K562 (cell line): ENCODE data around the gene PDE8A. TPM values are rescaled to one million over a fixed set of nuclear protein-coding genes. Genes with fewer than 3 reads are reported as not detected.

Experiments used
- CC2D1A ChIP-seq: fragments of 450-650 bp; IDR thresholded peaks from 2 replicates; pipeline ENCODE4 v1.6.1; 2017; ENCODE audit warnings: mild to moderate bottlenecking
- DDX20 ChIP-seq: fragments of 450-650 bp; IDR thresholded peaks from 2 replicates; pipeline ENCODE4 v1.6.1; 2016; ENCODE audit warnings: missing genetic modification characterization, low read depth, mild to moderate bottlenecking, missing compliant biosample characterization, moderate library complexity
- FOXA3 ChIP-seq, 2 experiments: fragments of 450-650 bp in 1 of 2; sonication (generic) in 1 of 2; formaldehyde crosslinking; IDR thresholded peaks in 1 of 2; conservative IDR thresholded peaks in 1 of 2; 2 replicates each; pipeline versions ENCODE4 v1.4.0 to v1.8.0; 2020 to 2022; ENCODE audit warnings: mild to moderate bottlenecking in 2 of 2, missing genetic modification reagents in 1 of 2
- SIRT6 ChIP-seq: IDR thresholded peaks from one replicate; pipeline ENCODE4 v1.6.1; 2012; ENCODE audit warnings: low read depth, mild to moderate bottlenecking, control low read depth, inconsistent platforms, low read length, moderate library complexity
- ZKSCAN3 ChIP-seq: fragments of 250-450 bp; sonication (Bioruptor Pico); IDR thresholded peaks from 2 replicates; pipeline ENCODE4 v1.4.0; 2020
- ZNF165 ChIP-seq: fragments of 250-450 bp; sonication (Bioruptor Pico); IDR thresholded peaks from 2 replicates; pipeline ENCODE4 v1.4.0; 2020; ENCODE audit warnings: borderline replicate concordance
- polyA plus RNA-seq, 8 experiments: library from polyadenylated mRNA; depleted of rRNA in 4 of 8; stranded (reverse) in 5 of 8; unstranded in 3 of 8; fragments of >200 nt; fragmentation: Nextera tagmentation in 2 of 8; fragmentation: Illumina TruSeq in 1 of 8; extraction: Ambion mirVana in 2 of 8; extraction: Trizol in 1 of 8; gene quantifications; 2 replicates each; pipeline versions ENCODE4 v1.2.1 to v1.2.3, GENCODE V29; 2011 to 2014; ENCODE audit warnings: inconsistent platforms in 1 of 8, missing spikeins in 1 of 8
- total RNA-seq, 7 experiments: library from RNA; depleted of rRNA in 6 of 7; stranded (reverse); fragments of >200 nt in 6 of 7; fragmentation: Illumina TruSeq in 2 of 7; extraction: Trizol in 2 of 7; gene quantifications; 2 replicates each; pipeline versions ENCODE4 v1.2.1 to v1.2.3, GENCODE V29; 2011 to 2021; ENCODE audit warnings: low replicate concordance in 1 of 7
- TF ChIP-seq, protein P1 (sequence below), 2 experiments: fragments of 150-350 bp in 1 of 2; IDR thresholded peaks; 2 replicates each; pipeline ENCODE4 v1.6.1; 2012 to 2016; ENCODE audit warnings: low read depth in 2 of 2, low read length in 2 of 2, mild to moderate bottlenecking in 1 of 2, moderate library complexity in 1 of 2
- TF ChIP-seq, protein P2 (sequence below): fragments of 200-800 bp; sonication (Bioruptor generic); IDR thresholded peaks from 2 replicates; pipeline ENCODE4 v1.6.1; 2016; ENCODE audit warnings: missing genetic modification characterization, missing compliant biosample characterization
- TF ChIP-seq, protein P3 (sequence below): fragments of 450-650 bp; IDR thresholded peaks from 2 replicates; pipeline ENCODE4 v1.6.1; 2017; ENCODE audit warnings: antibody characterized with exemption, mild to moderate bottlenecking
- TF ChIP-seq, protein P4 (sequence below), 2 experiments: fragments of 200-800 bp in 1 of 2; sonication (Bioruptor generic) in 1 of 2; sonication (generic) in 1 of 2; formaldehyde crosslinking in 1 of 2; IDR thresholded peaks in 1 of 2; conservative IDR thresholded peaks in 1 of 2; 2 replicates each; pipeline versions ENCODE4 v1.5.0 to v1.6.1; 2016 to 2020; ENCODE audit warnings: missing compliant biosample characterization in 1 of 2, missing genetic modification characterization in 1 of 2, missing genetic modification reagents in 1 of 2

Gene PDE8A
- total and polyA plus RNA-seq, 9 of the 15 experiments (the other 6 are each of a cell fraction or from before 2014, with no cell fraction given): 5.9 to 40.3 (median 19.8) TPM

DNA sequence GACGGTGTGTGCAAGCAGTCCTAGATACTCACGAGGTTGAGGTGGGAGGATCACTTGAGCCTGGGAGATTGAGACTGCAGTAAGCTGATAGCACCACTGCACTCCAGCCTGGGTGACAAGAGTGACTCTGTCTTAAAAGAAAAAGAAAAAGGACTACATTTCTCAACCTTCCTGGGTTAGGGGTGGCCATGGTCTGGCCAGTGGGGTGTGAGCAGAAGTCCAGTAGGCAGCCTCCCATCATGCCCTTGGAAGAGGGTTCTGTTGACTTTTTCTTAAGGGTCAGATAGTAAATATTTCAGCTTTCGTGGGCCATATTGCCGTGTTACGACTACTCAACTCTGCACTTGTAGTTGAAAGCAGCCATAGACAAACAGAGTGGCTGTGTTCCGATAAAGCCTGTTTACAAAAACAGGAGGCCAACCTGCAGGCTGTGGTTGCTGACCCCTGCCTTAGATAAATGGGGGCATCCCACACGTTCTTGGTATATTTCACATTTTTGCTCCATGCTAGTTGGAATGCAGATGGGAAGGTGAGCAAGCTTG, 31.0 kb upstream of the PDE8A start (continued):
- TF ChIP-seq, protein P1, sequence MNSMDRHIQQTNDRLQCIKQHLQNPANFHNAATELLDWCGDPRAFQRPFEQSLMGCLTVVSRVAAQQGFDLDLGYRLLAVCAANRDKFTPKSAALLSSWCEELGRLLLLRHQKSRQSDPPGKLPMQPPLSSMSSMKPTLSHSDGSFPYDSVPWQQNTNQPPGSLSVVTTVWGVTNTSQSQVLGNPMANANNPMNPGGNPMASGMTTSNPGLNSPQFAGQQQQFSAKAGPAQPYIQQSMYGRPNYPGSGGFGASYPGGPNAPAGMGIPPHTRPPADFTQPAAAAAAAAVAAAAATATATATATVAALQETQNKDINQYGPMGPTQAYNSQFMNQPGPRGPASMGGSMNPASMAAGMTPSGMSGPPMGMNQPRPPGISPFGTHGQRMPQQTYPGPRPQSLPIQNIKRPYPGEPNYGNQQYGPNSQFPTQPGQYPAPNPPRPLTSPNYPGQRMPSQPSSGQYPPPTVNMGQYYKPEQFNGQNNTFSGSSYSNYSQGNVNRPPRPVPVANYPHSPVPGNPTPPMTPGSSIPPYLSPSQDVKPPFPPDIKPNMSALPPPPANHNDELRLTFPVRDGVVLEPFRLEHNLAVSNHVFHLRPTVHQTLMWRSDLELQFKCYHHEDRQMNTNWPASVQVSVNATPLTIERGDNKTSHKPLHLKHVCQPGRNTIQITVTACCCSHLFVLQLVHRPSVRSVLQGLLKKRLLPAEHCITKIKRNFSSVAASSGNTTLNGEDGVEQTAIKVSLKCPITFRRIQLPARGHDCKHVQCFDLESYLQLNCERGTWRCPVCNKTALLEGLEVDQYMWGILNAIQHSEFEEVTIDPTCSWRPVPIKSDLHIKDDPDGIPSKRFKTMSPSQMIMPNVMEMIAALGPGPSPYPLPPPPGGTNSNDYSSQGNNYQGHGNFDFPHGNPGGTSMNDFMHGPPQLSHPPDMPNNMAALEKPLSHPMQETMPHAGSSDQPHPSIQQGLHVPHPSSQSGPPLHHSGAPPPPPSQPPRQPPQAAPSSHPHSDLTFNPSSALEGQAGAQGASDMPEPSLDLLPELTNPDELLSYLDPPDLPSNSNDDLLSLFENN (IDR thresholded peaks at IDR 0.05; ENCODE audit: low read depth in 2 of 2, low read length in 2 of 2): peak in 1 of 2 experiments; percentile 76; a peak in 2 of 4 replicates
- no peak for TF ChIP-seq SIRT6
- TF ChIP-seq DDX20 (tag): no peak
- TF ChIP-seq ZKSCAN3 (CRISPR knock-in tag): no peak
- TF ChIP-seq, protein P2, sequence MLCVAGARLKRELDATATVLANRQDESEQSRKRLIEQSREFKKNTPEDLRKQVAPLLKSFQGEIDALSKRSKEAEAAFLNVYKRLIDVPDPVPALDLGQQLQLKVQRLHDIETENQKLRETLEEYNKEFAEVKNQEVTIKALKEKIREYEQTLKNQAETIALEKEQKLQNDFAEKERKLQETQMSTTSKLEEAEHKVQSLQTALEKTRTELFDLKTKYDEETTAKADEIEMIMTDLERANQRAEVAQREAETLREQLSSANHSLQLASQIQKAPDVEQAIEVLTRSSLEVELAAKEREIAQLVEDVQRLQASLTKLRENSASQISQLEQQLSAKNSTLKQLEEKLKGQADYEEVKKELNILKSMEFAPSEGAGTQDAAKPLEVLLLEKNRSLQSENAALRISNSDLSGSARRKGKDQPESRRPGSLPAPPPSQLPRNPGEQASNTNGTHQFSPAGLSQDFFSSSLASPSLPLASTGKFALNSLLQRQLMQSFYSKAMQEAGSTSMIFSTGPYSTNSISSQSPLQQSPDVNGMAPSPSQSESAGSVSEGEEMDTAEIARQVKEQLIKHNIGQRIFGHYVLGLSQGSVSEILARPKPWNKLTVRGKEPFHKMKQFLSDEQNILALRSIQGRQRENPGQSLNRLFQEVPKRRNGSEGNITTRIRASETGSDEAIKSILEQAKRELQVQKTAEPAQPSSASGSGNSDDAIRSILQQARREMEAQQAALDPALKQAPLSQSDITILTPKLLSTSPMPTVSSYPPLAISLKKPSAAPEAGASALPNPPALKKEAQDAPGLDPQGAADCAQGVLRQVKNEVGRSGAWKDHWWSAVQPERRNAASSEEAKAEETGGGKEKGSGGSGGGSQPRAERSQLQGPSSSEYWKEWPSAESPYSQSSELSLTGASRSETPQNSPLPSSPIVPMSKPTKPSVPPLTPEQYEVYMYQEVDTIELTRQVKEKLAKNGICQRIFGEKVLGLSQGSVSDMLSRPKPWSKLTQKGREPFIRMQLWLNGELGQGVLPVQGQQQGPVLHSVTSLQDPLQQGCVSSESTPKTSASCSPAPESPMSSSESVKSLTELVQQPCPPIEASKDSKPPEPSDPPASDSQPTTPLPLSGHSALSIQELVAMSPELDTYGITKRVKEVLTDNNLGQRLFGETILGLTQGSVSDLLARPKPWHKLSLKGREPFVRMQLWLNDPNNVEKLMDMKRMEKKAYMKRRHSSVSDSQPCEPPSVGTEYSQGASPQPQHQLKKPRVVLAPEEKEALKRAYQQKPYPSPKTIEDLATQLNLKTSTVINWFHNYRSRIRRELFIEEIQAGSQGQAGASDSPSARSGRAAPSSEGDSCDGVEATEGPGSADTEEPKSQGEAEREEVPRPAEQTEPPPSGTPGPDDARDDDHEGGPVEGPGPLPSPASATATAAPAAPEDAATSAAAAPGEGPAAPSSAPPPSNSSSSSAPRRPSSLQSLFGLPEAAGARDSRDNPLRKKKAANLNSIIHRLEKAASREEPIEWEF (CRISPR knock-in tag): no peak
- TF ChIP-seq ZNF165 (CRISPR knock-in tag): no peak
- TF ChIP-seq CC2D1A: peak; percentile 52; the same call in 1 of the 2 replicates
- TF ChIP-seq, protein P3, sequence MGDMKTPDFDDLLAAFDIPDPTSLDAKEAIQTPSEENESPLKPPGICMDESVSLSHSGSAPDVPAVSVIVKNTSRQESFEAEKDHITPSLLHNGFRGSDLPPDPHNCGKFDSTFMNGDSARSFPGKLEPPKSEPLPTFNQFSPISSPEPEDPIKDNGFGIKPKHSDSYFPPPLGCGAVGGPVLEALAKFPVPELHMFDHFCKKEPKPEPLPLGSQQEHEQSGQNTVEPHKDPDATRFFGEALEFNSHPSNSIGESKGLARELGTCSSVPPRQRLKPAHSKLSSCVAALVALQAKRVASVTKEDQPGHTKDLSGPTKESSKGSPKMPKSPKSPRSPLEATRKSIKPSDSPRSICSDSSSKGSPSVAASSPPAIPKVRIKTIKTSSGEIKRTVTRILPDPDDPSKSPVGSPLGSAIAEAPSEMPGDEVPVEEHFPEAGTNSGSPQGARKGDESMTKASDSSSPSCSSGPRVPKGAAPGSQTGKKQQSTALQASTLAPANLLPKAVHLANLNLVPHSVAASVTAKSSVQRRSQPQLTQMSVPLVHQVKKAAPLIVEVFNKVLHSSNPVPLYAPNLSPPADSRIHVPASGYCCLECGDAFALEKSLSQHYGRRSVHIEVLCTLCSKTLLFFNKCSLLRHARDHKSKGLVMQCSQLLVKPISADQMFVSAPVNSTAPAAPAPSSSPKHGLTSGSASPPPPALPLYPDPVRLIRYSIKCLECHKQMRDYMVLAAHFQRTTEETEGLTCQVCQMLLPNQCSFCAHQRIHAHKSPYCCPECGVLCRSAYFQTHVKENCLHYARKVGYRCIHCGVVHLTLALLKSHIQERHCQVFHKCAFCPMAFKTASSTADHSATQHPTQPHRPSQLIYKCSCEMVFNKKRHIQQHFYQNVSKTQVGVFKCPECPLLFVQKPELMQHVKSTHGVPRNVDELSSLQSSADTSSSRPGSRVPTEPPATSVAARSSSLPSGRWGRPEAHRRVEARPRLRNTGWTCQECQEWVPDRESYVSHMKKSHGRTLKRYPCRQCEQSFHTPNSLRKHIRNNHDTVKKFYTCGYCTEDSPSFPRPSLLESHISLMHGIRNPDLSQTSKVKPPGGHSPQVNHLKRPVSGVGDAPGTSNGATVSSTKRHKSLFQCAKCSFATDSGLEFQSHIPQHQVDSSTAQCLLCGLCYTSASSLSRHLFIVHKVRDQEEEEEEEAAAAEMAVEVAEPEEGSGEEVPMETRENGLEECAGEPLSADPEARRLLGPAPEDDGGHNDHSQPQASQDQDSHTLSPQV: peak; percentile 90
- 0 out of 4 replicates have a peak, but pooled peaks of 1 of the 2 experiments have one; percentile 24 for TF ChIP-seq FOXA3 (CRISPR knock-in tag; conservative IDR thresholded peaks at IDR 0.05 in 1 of 2, IDR thresholded peaks at IDR 0.05 in 1 of 2)
- TF ChIP-seq, protein P4, sequence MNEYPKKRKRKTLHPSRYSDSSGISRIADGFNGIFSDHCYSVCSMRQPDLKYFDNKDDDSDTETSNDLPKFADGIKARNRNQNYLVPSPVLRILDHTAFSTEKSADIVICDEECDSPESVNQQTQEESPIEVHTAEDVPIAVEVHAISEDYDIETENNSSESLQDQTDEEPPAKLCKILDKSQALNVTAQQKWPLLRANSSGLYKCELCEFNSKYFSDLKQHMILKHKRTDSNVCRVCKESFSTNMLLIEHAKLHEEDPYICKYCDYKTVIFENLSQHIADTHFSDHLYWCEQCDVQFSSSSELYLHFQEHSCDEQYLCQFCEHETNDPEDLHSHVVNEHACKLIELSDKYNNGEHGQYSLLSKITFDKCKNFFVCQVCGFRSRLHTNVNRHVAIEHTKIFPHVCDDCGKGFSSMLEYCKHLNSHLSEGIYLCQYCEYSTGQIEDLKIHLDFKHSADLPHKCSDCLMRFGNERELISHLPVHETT (CRISPR knock-in tag; conservative IDR thresholded peaks at IDR 0.05 in 1 of 2, IDR thresholded peaks at IDR 0.05 in 1 of 2): peak in 1 of 2 experiments; percentile 72; a peak in 1 of 4 replicates
